CD14-positive monocyte (primary cell): Measurements from ENCODE around the gene TMEM14A. TPM values are rescaled to one million over a fixed set of nuclear protein-coding genes. Genes with fewer than 3 reads are reported as not detected.
A peak's percentile ranks its signal among the peaks of the same experiment; 100 is the strongest.

ENCODE experiments used
- DNase-seq, 3 donors: peaks; one replicate each; pipeline ENCODE4 v3.0.0-alpha.2; 2011 to 2022
- H2AFZ ChIP-seq: 2 replicates; pipeline ENCODE4 v1.6.0; 2012; ENCODE audit warnings: mild to moderate bottlenecking, low read depth, low read length, inconsistent platforms; ENCODE audit not compliant: insufficient read depth, poor library complexity, severe bottlenecking
- H3K27ac ChIP-seq, 2 donors: 1 replicate in 1 of 2; 2 replicates in 1 of 2; pipeline ENCODE4 v1.5.1; 2012 to 2013; ENCODE audit warnings: low read length in 2 of 2, control low read depth in 1 of 2, inconsistent platforms in 1 of 2, low read depth in 1 of 2, mild to moderate bottlenecking in 1 of 2
- H3K27me3 ChIP-seq, 2 donors: one replicate each; pipeline versions ENCODE4 v1.6.0 to v1.6.1; 2011 to 2013; ENCODE audit warnings: low read length in 2 of 2; ENCODE audit not compliant: control insufficient read depth in 2 of 2, insufficient read depth in 2 of 2
- H3K36me3 ChIP-seq, 2 donors: replicated peaks in 1 of 2; 1 replicate in 1 of 2; 2 replicates in 1 of 2; pipeline versions ENCODE4 v1.5.1 to v1.6.1; 2012 to 2013; ENCODE audit warnings: low read length in 2 of 2, control low read depth in 1 of 2, inconsistent platforms in 1 of 2, mild to moderate bottlenecking in 1 of 2; ENCODE audit not compliant: insufficient read depth in 2 of 2, control insufficient read depth in 1 of 2
- H3K4me1 ChIP-seq, 2 donors: 1 replicate in 1 of 2; 2 replicates in 1 of 2; pipeline versions ENCODE4 v1.5.1 to v1.6.1; 2012 to 2013; ENCODE audit warnings: low read length in 2 of 2, control low read depth in 1 of 2, inconsistent platforms in 1 of 2, mild to moderate bottlenecking in 1 of 2, moderate library complexity in 1 of 2; ENCODE audit not compliant: insufficient read depth in 2 of 2, control insufficient read depth in 1 of 2
- H3K4me2 ChIP-seq: replicated peaks from 2 replicates; pipeline ENCODE3; 2012; ENCODE audit warnings: low read length, moderate library complexity, mild to moderate bottlenecking; ENCODE audit not compliant: poor library complexity, severe bottlenecking; ENCODE audit errors: extremely low read depth
- H3K4me3 ChIP-seq, 3 experiments: fragments of 200-600 bp in 1 of 3; sonication (generic) in 1 of 3; replicated peaks in 1 of 3; 1 replicate in 2 of 3; 2 replicates in 1 of 3; pipeline ENCODE4 v1.5.1; 2011 to 2013; ENCODE audit warnings: low read length in 3 of 3, mild to moderate bottlenecking in 3 of 3, control low read depth in 2 of 3, low read depth in 2 of 3, inconsistent platforms in 1 of 3, moderate library complexity in 1 of 3
- H3K79me2 ChIP-seq: 2 replicates; pipeline ENCODE4 v1.6.0; 2012; ENCODE audit warnings: mild to moderate bottlenecking, control low read depth, inconsistent platforms, low read length, moderate library complexity; ENCODE audit not compliant: insufficient read depth
- H3K9ac ChIP-seq: 2 replicates; pipeline ENCODE4 v1.6.0; 2017; ENCODE audit warnings: low read length, mild to moderate bottlenecking; ENCODE audit not compliant: insufficient read depth, poor library complexity, severe bottlenecking
- H3K9me3 ChIP-seq, 2 donors: replicated peaks in 1 of 2; 1 replicate in 1 of 2; 2 replicates in 1 of 2; pipeline versions ENCODE4 v1.5.1 to v1.6.1; 2012 to 2013; ENCODE audit warnings: low read length in 2 of 2, control low read depth in 1 of 2; ENCODE audit not compliant: control insufficient read depth in 1 of 2, insufficient read depth in 1 of 2
- H4K20me1 ChIP-seq: 2 replicates; pipeline ENCODE4 v1.6.0; 2012; ENCODE audit warnings: mild to moderate bottlenecking, low read length, control low read depth, moderate library complexity; ENCODE audit not compliant: insufficient read depth
- H3K27ac Mint-ChIP-seq, 7 donors: one replicate each; pipeline ENCODE4 v1.8.0; 2020; ENCODE audit warnings: mild to moderate bottlenecking in 7 of 7, mixed read lengths in 7 of 7, moderate library complexity in 6 of 7, inconsistent platforms in 2 of 7
- H3K27me3 Mint-ChIP-seq, 3 donors: one replicate each; pipeline ENCODE4 v1.8.0; 2021 to 2022; ENCODE audit warnings: low read depth in 3 of 3, mild to moderate bottlenecking in 3 of 3, mixed read lengths in 3 of 3, moderate library complexity in 3 of 3, inconsistent platforms in 1 of 3
- H3K36me3 Mint-ChIP-seq, 2 donors: one replicate each; pipeline ENCODE4 v1.8.0; 2020; ENCODE audit warnings: mixed read lengths in 2 of 2, inconsistent platforms in 1 of 2, mild to moderate bottlenecking in 1 of 2
- H3K4me1 Mint-ChIP-seq: one replicate; pipeline ENCODE4 v1.8.0; 2020; ENCODE audit warnings: mild to moderate bottlenecking, mixed read lengths
- H3K4me3 Mint-ChIP-seq, 2 donors: one replicate each; pipeline ENCODE4 v1.8.0; 2020; ENCODE audit warnings: mild to moderate bottlenecking in 2 of 2, mixed read lengths in 2 of 2, moderate library complexity in 1 of 2
- H3K9me3 Mint-ChIP-seq, 7 donors: one replicate each; pipeline ENCODE4 v1.8.0; 2020 to 2022; ENCODE audit warnings: mixed read lengths in 7 of 7, mild to moderate bottlenecking in 6 of 7, moderate library complexity in 6 of 7, inconsistent platforms in 2 of 7
- WGBS: methylation state at CpG from one replicate; pipeline ENCODE4 v1.1.5; 2013; ENCODE audit warnings: missing lambda C conversion rate; ENCODE audit not compliant: insufficient coverage; 5-methylcytosine and 5-hydroxymethylcytosine counted together
- intact Hi-C, 2 donors: fragments of 100-400 bp; cut with micrococcal nuclease; formaldehyde crosslinking; loops; one replicate each; pipeline versions ENCODE4 v1.15.0 to v1.15.1; 2023
- polyA plus RNA-seq, 3 donors: library from polyadenylated mRNA; depleted of rRNA in 1 of 3; unstranded in 2 of 3; stranded (reverse) in 1 of 3; fragments of 300-500 nt in 2 of 3; fragments of >200 nt in 1 of 3; fragmentation: Illumina TruSeq in 2 of 3; gene quantifications; 1 replicate in 2 of 3; 2 replicates in 1 of 3; pipeline ENCODE4 v1.2.3, GENCODE V29; 2012 to 2021
- TF ChIP-seq, protein P1 (sequence below): fragments of 200-600 bp; IDR thresholded peaks from one replicate; pipeline ENCODE4 v1.8.0; 2022; ENCODE audit warnings: antibody characterized with exemption, mild to moderate bottlenecking

Gene TMEM14A
- polyA plus RNA-seq, 3 donors = 0.08 to 0.23 (median 0.20) TPM

DNA sequence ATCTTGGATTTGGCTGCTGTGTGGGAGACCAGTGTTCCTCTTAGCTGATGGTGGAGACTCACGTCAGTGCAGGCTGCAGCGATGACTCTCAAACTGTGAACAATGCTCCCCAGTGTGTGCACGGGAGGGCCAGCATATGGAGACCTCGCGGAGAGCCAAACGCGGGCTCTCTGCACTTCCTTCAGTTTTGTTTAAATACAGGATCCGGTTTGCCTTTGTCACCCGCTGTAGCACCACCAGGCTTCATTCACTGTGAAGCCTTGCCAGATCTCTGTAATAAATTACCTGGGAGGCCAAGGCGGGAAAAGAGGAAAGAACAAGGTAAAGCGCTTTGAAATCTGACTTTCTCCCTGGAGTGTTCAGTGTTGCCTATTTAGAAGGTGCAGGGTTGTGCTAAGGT, 30.7 kb upstream of the TMEM14A start:
- WGBS = 41% methylated on average over 9 of the region's 11 CpGs
- TF ChIP-seq, protein P1, sequence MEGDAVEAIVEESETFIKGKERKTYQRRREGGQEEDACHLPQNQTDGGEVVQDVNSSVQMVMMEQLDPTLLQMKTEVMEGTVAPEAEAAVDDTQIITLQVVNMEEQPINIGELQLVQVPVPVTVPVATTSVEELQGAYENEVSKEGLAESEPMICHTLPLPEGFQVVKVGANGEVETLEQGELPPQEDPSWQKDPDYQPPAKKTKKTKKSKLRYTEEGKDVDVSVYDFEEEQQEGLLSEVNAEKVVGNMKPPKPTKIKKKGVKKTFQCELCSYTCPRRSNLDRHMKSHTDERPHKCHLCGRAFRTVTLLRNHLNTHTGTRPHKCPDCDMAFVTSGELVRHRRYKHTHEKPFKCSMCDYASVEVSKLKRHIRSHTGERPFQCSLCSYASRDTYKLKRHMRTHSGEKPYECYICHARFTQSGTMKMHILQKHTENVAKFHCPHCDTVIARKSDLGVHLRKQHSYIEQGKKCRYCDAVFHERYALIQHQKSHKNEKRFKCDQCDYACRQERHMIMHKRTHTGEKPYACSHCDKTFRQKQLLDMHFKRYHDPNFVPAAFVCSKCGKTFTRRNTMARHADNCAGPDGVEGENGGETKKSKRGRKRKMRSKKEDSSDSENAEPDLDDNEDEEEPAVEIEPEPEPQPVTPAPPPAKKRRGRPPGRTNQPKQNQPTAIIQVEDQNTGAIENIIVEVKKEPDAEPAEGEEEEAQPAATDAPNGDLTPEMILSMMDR = no peak
- H3K27ac ChIP-seq = no peak overlapping the region
- Mint-ChIP-seq H3K4me3 (peak overlapping the region in 1 of 2 donors; percentile 56), H3K27ac (peak overlapping the region in 1 of 7 donors; percentile 18), H3K4me1 (peaks cover 15% of the 10 kb centered on the region), H3K36me3 (no peaks in the 10 kb centered on the region), H3K27me3 (peaks cover 6 to 12% (median 6%) of the 10 kb centered on the region in 3 donors), H3K9me3 (peaks cover 0 to 2% (median 0%) of the 10 kb centered on the region in 7 donors)
- intact Hi-C loops = no loop called here
- H4K20me1 ChIP-seq = no peaks in the 10 kb centered on the region
- H2AFZ ChIP-seq = no peak overlapping the region
- DNase-seq = no peak
- peaks cover 0 to 2% of the 10 kb centered on the region in 2 donors for H3K27me3 ChIP-seq
- no peak overlapping the region for H3K9ac ChIP-seq
- no peaks in the 10 kb centered on the region for H3K9me3 ChIP-seq
- no peak overlapping the region for H3K4me3 ChIP-seq
- H3K79me2 ChIP-seq = no peaks in the 10 kb centered on the region
- H3K36me3 ChIP-seq = no peaks in the 10 kb centered on the region
- no peak overlapping the region for H3K4me2 ChIP-seq
- peaks cover 3 to 9% of the 10 kb centered on the region in 2 donors for H3K4me1 ChIP-seq

DNA sequence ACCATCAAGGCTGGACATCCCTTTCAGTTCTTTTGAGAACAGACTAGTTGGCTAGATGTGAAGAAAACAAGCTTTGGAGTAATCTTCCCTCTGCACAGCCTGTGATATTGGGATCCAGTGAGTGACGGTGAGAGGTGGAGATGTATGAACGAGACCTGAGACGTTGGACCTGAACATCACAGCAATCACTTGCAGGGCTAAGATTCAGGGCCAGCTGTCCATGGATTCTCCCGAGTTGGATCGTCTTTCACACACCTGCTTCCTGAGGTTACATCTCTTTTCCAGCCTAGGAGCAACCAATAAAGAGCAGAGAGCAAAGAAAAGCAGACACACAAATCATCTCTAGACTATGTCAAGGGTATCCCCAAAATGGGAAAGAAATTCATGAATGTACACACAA, 30.0 kb upstream of the TMEM14A start:
- H3K27me3 Mint-ChIP-seq = peaks cover 6 to 12% (median 6%) of the 10 kb centered on the region in 3 donors
- intact Hi-C loops = no loop called here

More for the DNA sequence above, 30.0 kb upstream of the TMEM14A start:
- no peak overlapping the region for H3K27ac ChIP-seq
- H3K9me3 Mint-ChIP-seq = peaks cover 0 to 2% (median 0%) of the 10 kb centered on the region in 7 donors
- H4K20me1 ChIP-seq = no peaks in the 10 kb centered on the region
- no peaks in the 10 kb centered on the region for H3K79me2 ChIP-seq
- peak overlapping the region in 1 of 7 donors; percentile 7 for H3K27ac Mint-ChIP-seq
- H3K36me3 ChIP-seq = no peaks in the 10 kb centered on the region
- H3K36me3 Mint-ChIP-seq = no peaks in the 10 kb centered on the region
- H3K27me3 ChIP-seq = peaks cover 0 to 2% of the 10 kb centered on the region in 2 donors
- H3K9ac ChIP-seq = no peak overlapping the region
- H3K4me1 Mint-ChIP-seq = peaks cover 15% of the 10 kb centered on the region
- TF ChIP-seq, protein P1 = no peak
- peaks cover 3 to 9% of the 10 kb centered on the region in 2 donors for H3K4me1 ChIP-seq
- 88% methylated on average over 2 of the region's 5 CpGs for WGBS
- H2AFZ ChIP-seq = no peak overlapping the region
- no peak overlapping the region for H3K4me2 ChIP-seq
- DNase-seq = no peak
- H3K4me3 Mint-ChIP-seq = peak overlapping the region in 1 of 2 donors; percentile 70
- H3K4me3 ChIP-seq = no peak overlapping the region
- H3K9me3 ChIP-seq = no peaks in the 10 kb centered on the region
